GM23248 (cell line): ENCODE measurements around the gene CEL. TPM values are rescaled to one million over a fixed set of nuclear protein-coding genes. Genes with fewer than 3 reads are reported as not detected.
"Not testable (repeated sequence)": the region's sequence is repeated elsewhere in the genome, so short reads cannot be mapped to it uniquely, and the experiment has no call there.

ENCODE experiments used
- DNase-seq: peaks from one replicate; pipeline ENCODE4 v3.0.0-alpha.2; 2015
- H2AFZ ChIP-seq: fragments of 200-600 bp; sonication (generic); 2 replicates; pipeline ENCODE4 v1.6.1; 2016; ENCODE audit warnings: antibody characterized with exemption
- H3F3A ChIP-seq: fragments of 200-600 bp; sonication (generic); 2 replicates; pipeline ENCODE4 v1.6.1; 2016; ENCODE audit warnings: mild to moderate bottlenecking, antibody characterized with exemption, mixed run types; ENCODE audit not compliant: insufficient read depth
- H3K27ac ChIP-seq: fragments of 200-600 bp; sonication (generic); 2 replicates; pipeline ENCODE4 v1.5.1; 2016; ENCODE audit warnings: mild to moderate bottlenecking
- H3K27me3 ChIP-seq: fragments of 200-600 bp; sonication (generic); replicated peaks from 2 replicates; pipeline ENCODE4 v1.6.1; 2016; ENCODE audit warnings: mild to moderate bottlenecking; ENCODE audit not compliant: insufficient read depth
- H3K36me3 ChIP-seq: fragments of 200-600 bp; sonication (generic); 2 replicates; pipeline ENCODE4 v1.6.1; 2016; ENCODE audit warnings: low read depth, mild to moderate bottlenecking
- H3K4me1 ChIP-seq: fragments of 200-600 bp; sonication (generic); 2 replicates; pipeline ENCODE4 v1.6.1; 2016; ENCODE audit warnings: mild to moderate bottlenecking; ENCODE audit not compliant: insufficient read depth
- H3K4me2 ChIP-seq: fragments of 200-600 bp; sonication (generic); one replicate; pipeline ENCODE4 v1.6.1; 2016; ENCODE audit warnings: mild to moderate bottlenecking; ENCODE audit not compliant: unreplicated experiment
- H3K4me3 ChIP-seq: fragments of 200-600 bp; sonication (generic); 2 replicates; pipeline ENCODE4 v1.5.1; 2016; ENCODE audit warnings: mild to moderate bottlenecking
- H3K79me2 ChIP-seq: fragments of 200-600 bp; sonication (generic); 2 replicates; pipeline ENCODE4 v1.6.1; 2016; ENCODE audit warnings: mild to moderate bottlenecking; ENCODE audit not compliant: insufficient read depth
- H3K9ac ChIP-seq: fragments of 200-600 bp; sonication (generic); 2 replicates; pipeline ENCODE4 v1.6.1; 2016; ENCODE audit warnings: mild to moderate bottlenecking
- H3K9me2 ChIP-seq: fragments of 200-600 bp; sonication (generic); 2 replicates; pipeline ENCODE4 v1.6.1; 2016; ENCODE audit warnings: mixed run types, mild to moderate bottlenecking, moderate library complexity; ENCODE audit not compliant: insufficient read depth
- H3K9me3 ChIP-seq: fragments of 200-600 bp; sonication (generic); one replicate; pipeline ENCODE4 v1.6.1; 2017; ENCODE audit warnings: low read depth
- H4K20me1 ChIP-seq: fragments of 200-600 bp; sonication (generic); 2 replicates; pipeline ENCODE4 v1.6.0; 2016; ENCODE audit not compliant: insufficient read depth
- EZH2 ChIP-seq: fragments of 200-600 bp; sonication (generic); IDR thresholded peaks from 2 replicates; pipeline ENCODE4 v1.6.1; 2018; ENCODE audit warnings: antibody characterized with exemption, mild to moderate bottlenecking; ENCODE audit not compliant: insufficient read depth, poor library complexity, severe bottlenecking
- EZH2phosphoT487 ChIP-seq: fragments of 200-600 bp; sonication (generic); IDR thresholded peaks from 2 replicates; pipeline ENCODE4 v1.6.1; 2018; ENCODE audit warnings: antibody characterized with exemption, moderate library complexity, mild to moderate bottlenecking, low read depth; ENCODE audit not compliant: insufficient read depth
- WGBS, 2 experiments: methylation state at CpG; one replicate each; pipeline ENCODE4 v1.1.6; 2015 to 2017; ENCODE audit warnings: low lambda C conversion rate in 2 of 2, low coverage in 1 of 2; ENCODE audit errors: missing lambda C conversion rate in 2 of 2; 5-methylcytosine and 5-hydroxymethylcytosine counted together
- in situ Hi-C: fragments of 300-500 bp; cut with MboI; formaldehyde crosslinking; loops from 2 replicates; pipeline ENCODE4 v1.15.0; 2020
- polyA plus RNA-seq: library from polyadenylated mRNA; unstranded; fragments of >200 nt; fragmentation: Nextera tagmentation; extraction: Ambion mirVana; gene quantifications from 2 replicates; pipeline ENCODE4 v1.2.1, GENCODE V29; 2016
- total RNA-seq: library from RNA; depleted of rRNA; stranded (reverse); fragments of >200 nt; shearing (Covaris generic); gene quantifications from 2 replicates; pipeline ENCODE4 v1.2.3, GENCODE V29; 2014

Gene CEL
- total and polyA plus RNA-seq, 2 experiments from 2014 or later: 0.22 TPM; not detected in 1

DNA sequence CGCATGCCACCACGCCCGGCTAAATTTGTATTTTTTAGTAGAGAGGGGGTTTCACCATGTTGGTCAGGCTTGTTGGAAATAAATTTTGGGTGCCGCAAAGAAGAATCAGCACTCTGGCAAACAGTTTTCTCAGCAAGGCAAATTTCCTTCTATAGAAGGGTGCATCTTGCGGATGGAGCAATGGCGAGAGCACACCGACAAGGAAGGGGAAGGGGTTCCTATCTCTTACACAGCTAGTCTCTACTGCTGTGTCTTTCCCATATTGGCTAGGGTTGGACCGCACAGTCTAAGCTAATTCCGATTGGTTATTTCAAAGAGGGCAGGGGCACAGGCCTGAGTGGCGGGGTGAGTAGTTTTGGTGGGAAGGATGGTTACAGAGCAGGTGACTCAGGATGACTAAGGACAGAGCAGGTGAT, 30.3 kb upstream of the CEL start:
- Histone ChIP-seq H3K4me1 (peaks cover 7% of the 10 kb centered on the region; the same call in 1 of the 2 replicates), H4K20me1 (no peaks in the 10 kb centered on the region; the same call in 1 of the 2 replicates), H3K27me3 (no peaks in the 10 kb centered on the region), H3K9me3 (no peaks in the 10 kb centered on the region), H3F3A (no peaks in the 10 kb centered on the region), H3K9me2 (no peaks in the 10 kb centered on the region), H3K9ac (peak overlapping the region; percentile 92), H3K4me3 (peak overlapping the region; percentile 92), H3K4me2 (peak overlapping the region; percentile 99), H2AFZ (peak overlapping the region; percentile 96), H3K36me3 (no peaks in the 10 kb centered on the region), H3K79me2 (peaks cover 67% of the 10 kb centered on the region), H3K27ac (no peak overlapping the region)
- no peak for TF ChIP-seq EZH2phosphoT487
- TF ChIP-seq EZH2: no peak
- DNase-seq: peak; percentile 20
- WGBS, 2 experiments: 50 to 51% methylated on average over 10 of the region's 10 CpGs
- in situ Hi-C loops: loop anchor here (25.0 kb wide), 1 partner anchor 456 kb away; the partner anchor contains the start of gene SLC2A6

DNA sequence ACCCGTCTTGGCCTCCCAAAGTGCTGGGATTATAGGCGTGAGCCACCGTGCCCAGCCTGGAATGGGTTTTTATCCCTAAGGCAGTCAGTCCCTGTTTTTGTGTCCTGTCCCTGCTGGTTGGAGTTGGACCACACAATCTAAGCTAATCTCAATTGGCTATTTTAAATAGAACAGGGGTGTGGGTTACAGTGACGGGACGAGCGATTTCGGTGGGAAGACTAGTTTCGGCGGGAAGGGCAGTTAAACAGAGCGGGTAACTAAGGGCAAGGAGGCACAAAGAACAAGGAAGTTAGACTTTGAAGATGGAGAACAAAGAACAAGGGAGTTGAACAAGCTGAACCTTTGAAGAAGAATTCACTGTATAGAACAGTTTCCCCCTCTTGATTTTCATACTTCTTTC, 29.6 kb upstream of the CEL start:
- Histone ChIP-seq H3K27ac (no peak overlapping the region), H3K9ac (no peak overlapping the region), H3K27me3 (no peaks in the 10 kb centered on the region), H3K79me2 (peaks cover 74% of the 10 kb centered on the region), H3K9me2 (no peaks in the 10 kb centered on the region), H3K4me1 (peaks cover 7% of the 10 kb centered on the region; the same call in 1 of the 2 replicates), H2AFZ (no peak overlapping the region), H3K4me3 (peak overlapping the region; percentile 92), H3F3A (no peaks in the 10 kb centered on the region), H3K9me3 (no peaks in the 10 kb centered on the region), H4K20me1 (no peaks in the 10 kb centered on the region; the same call in 1 of the 2 replicates), H3K36me3 (no peaks in the 10 kb centered on the region), H3K4me2 (peak overlapping the region; percentile 99)
- no peak for DNase-seq
- no peak for TF ChIP-seq EZH2phosphoT487
- WGBS, 2 experiments: 95 to 99% methylated on average over 10 of the region's 10 CpGs
- in situ Hi-C loops: loop anchor here (25.0 kb wide), 1 partner anchor 455 kb away; the partner anchor contains the start of gene SLC2A6

DNA sequence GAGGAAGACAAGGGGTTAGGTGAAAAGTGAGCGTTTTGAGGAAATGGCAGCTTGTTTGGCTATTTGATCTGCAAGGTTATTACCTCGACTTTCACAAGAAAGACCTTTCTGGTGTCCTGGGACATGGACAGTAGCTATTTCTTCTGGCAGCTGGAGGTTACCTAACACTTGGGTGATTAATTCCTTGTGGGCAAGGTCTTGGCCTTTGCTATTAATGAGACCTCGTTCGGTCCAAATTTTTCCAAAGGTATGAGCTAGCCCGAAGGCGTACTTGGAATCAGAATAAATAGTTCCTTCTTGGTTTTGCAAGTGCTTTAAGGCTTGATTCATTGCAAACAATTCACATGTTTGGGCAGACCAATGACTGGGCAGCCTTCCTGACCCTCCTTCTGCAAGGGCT, 26.1 kb upstream of the CEL start:
- H3K4me2 ChIP-seq: no peak overlapping the region
- H3K9me3 ChIP-seq: no peaks in the 10 kb centered on the region
- H3F3A ChIP-seq: no peaks in the 10 kb centered on the region
- no peak overlapping the region for H3K4me3 ChIP-seq
- no peak for DNase-seq
- no peaks in the 10 kb centered on the region for H3K9me2 ChIP-seq
- H3K27ac ChIP-seq: no peak overlapping the region
- peaks cover 4% of the 10 kb centered on the region; the same call in 1 of the 2 replicates for H4K20me1 ChIP-seq
- TF ChIP-seq EZH2 (no peak), EZH2phosphoT487 (no peak)
- 85 to 89% methylated on average over 6 of the region's 6 CpGs for WGBS, 2 experiments
- peaks cover 99% of the 10 kb centered on the region for H3K79me2 ChIP-seq
- peaks cover 7% of the 10 kb centered on the region; the same call in 1 of the 2 replicates for H3K4me1 ChIP-seq
- no peak overlapping the region for H3K9ac ChIP-seq
- H3K27me3 ChIP-seq: no peaks in the 10 kb centered on the region
- no peak overlapping the region for H2AFZ ChIP-seq
- in situ Hi-C loops: loop anchor here (25.0 kb wide), 1 partner anchor 452 kb away; the partner anchor contains the start of gene SLC2A6
- H3K36me3 ChIP-seq: no peaks in the 10 kb centered on the region

DNA sequence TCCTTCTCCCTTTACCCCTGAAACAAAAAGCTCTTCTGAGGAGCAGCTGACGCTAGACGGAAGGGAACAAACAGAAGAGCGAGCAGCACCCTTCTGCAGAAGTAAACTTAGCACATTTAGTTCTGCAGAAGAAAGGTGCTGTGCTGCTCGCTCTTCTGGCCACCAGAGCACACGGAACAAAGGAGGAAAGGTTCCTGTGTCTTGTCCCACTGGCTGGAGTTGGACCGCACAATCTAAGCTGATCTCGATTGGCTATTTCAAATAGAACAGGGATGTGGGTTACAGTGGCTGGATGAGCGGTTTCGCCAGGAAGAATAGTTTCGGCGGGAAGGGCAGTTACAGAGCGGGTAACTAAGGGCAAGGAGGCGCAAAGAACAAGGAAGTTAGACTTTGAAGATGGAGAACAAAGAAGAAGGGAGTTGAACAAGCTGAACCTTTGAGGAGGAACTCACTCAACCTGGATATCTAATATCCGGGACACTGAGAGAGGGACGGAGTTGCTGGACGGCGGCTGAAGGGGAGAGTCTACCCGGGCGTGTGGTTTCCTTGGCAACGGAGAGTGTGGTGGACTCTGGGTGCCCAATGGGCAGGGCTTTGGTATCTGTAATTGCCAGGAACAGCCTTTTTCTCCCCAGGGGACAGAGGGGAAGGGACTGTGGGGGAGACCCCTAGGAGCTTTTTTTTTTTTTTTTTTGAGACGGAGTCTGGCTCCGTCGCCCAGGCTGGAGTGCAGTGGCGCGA, 23.8 kb upstream of the CEL start:
- in situ Hi-C loops: loop anchor here (25.0 kb wide), 1 partner anchor 449 kb away; the partner anchor contains the start of gene SLC2A6
- 97 to 98% methylated on average over 20 to 25 of the region's 25 CpGs for WGBS, 2 experiments
- no peak overlapping the region for H3K9ac ChIP-seq
- no peak overlapping the region for H3K27ac ChIP-seq
- TF ChIP-seq EZH2 (no peak), EZH2phosphoT487 (no peak)
- no peaks in the 10 kb centered on the region for H3K9me2 ChIP-seq
- no peak overlapping the region for H3K4me3 ChIP-seq
- peaks cover 4% of the 10 kb centered on the region; the same call in 1 of the 2 replicates for H4K20me1 ChIP-seq
- no peaks in the 10 kb centered on the region for H3K9me3 ChIP-seq
- DNase-seq: no peak
- peaks cover 7% of the 10 kb centered on the region; the same call in 1 of the 2 replicates for H3K36me3 ChIP-seq
- no peaks in the 10 kb centered on the region for H3K27me3 ChIP-seq
- no peaks in the 10 kb centered on the region for H3F3A ChIP-seq
- H2AFZ ChIP-seq: no peak overlapping the region
- H3K4me1 ChIP-seq: no peaks in the 10 kb centered on the region
- H3K79me2 ChIP-seq: peaks cover 86% of the 10 kb centered on the region
- H3K4me2 ChIP-seq: no peak overlapping the region

DNA sequence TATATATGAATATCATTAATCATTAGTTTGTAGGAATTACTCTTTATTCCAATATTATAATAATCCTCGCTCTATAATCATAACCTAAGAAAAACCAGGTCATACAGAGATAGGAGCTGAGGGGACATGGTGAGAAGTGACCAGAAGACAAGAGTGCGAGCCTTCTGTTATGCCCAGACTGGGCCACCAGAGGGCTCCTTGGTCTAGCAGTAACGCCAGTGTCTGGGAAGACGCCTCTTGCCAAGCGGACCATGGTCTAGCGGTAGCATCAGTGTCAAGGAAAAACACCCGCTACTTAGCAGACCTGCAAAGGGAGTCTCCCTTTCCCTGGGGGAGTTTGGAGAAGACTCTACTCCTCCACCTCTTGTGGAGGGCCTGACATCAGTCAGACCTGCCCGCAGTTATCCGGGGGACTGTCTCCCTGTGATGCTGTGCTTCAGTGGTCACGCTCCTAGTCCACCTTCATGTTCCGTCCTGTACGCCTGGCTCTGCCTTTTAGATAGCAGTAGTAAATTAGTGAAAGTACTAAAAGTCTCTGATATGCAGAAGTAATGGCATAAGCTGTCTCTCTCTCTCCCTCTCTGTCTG, 20.8 kb upstream of the CEL start:
- not testable (repeated sequence) for H3K4me3 ChIP-seq, H3K27me3 ChIP-seq, H3K4me2 ChIP-seq, H3F3A ChIP-seq, H3K27ac ChIP-seq, H3K9me2 ChIP-seq, H3K9ac ChIP-seq, H2AFZ ChIP-seq, H3K4me1 ChIP-seq, H3K36me3 ChIP-seq, H4K20me1 ChIP-seq, H3K9me3 ChIP-seq
- in situ Hi-C loops: loop anchor here (10.0 to 25.0 kb wide), 2 partner anchors 104 to 446 kb away; partner anchors contain the start of gene SLC2A6
- peaks cover 55% of the 10 kb centered on the region for H3K79me2 ChIP-seq
- DNase-seq: peak; percentile 61
- WGBS, 2 experiments: 77 to 82% methylated on average over 12 of the region's 12 CpGs
